ENCODE results near the gene GFRA4.

The GFRA4 gene

GRCh38 chr20:3673221-3674070 is 10.2 kb upstream of the GFRA4 start:
- no peak for DNase-seq

GRCh38 chr20:3672547-3673171 is 9.5 kb upstream of the GFRA4 start:
- DNase-seq, result no peak

- no peak for DNase-seq
These were observed 8.9 kb upstream of the GFRA4 start for GRCh38 chr20:3671986-3672546.

GRCh38 chr20:3670945-3671344 is 7.7 kb upstream of the GFRA4 start:
- no peak for DNase-seq

- no peak for DNase-seq
These were observed 7.3 kb upstream of the GFRA4 start for GRCh38 chr20:3670511-3670910.

- DNase-seq, result no peak
These were observed 6.6 kb upstream of the GFRA4 start for GRCh38 chr20:3669710-3670367.

GRCh38 chr20:3667434-3668037 is 4.3 kb upstream of the GFRA4 start:
- no peak for DNase-seq

GRCh38 chr20:3663858-3664257 is 659 bp upstream of the GFRA4 start:
- DNase-seq, result no peak

- peak; percentile 32 for DNase-seq
These were observed 1.2 kb downstream of the GFRA4 start for GRCh38 chr20:3661814-3662665.

GRCh38 chr20:3661060-3661813 is 2.0 kb downstream of the GFRA4 start:
- no peak for DNase-seq

GRCh38 chr20:3660262-3661059 is 2.7 kb downstream of the GFRA4 start:
- no peak for DNase-seq

GRCh38 chr20:3659492-3660261 is 3.5 kb downstream of the GFRA4 start:
- DNase-seq, result no peak

GRCh38 chr20:3658716-3659491 is 4.3 kb downstream of the GFRA4 start:
- DNase-seq, result no peak

GRCh38 chr20:3658019-3658715 is 5.0 kb downstream of the GFRA4 start:
- no peak for DNase-seq

GRCh38 chr20:3655131-3655405 is 8.1 kb downstream of the GFRA4 start:
- DNase-seq, result no peak

GRCh38 chr20:3654326-3655130 is 8.7 kb downstream of the GFRA4 start:
- peak; percentile 31 for DNase-seq

- no peak for DNase-seq
These were observed 9.3 kb downstream of the GFRA4 start for GRCh38 chr20:3653921-3654320.

Measured in NCI-H345 (cell line).